Stimulated activated CD4-positive, alpha-beta T cell treated with anti-CD3 and anti-CD28 coated beads, Interleukin-1b, Interleukin-23, amount 100 ng/mL, for 4 hours (primary cell): ENCODE data around the gene GNA14.
"Not testable (repeated sequence)": the region's sequence is repeated elsewhere in the genome, so short reads cannot be mapped to it uniquely, and the experiment has no call there.

ENCODE experiments used
- DNase-seq, 2 donors: peaks; one replicate each; pipeline ENCODE4 v3.0.0-alpha.2; 2020; ENCODE audit warnings: low read depth in 2 of 2

Gene GNA14

DNA sequence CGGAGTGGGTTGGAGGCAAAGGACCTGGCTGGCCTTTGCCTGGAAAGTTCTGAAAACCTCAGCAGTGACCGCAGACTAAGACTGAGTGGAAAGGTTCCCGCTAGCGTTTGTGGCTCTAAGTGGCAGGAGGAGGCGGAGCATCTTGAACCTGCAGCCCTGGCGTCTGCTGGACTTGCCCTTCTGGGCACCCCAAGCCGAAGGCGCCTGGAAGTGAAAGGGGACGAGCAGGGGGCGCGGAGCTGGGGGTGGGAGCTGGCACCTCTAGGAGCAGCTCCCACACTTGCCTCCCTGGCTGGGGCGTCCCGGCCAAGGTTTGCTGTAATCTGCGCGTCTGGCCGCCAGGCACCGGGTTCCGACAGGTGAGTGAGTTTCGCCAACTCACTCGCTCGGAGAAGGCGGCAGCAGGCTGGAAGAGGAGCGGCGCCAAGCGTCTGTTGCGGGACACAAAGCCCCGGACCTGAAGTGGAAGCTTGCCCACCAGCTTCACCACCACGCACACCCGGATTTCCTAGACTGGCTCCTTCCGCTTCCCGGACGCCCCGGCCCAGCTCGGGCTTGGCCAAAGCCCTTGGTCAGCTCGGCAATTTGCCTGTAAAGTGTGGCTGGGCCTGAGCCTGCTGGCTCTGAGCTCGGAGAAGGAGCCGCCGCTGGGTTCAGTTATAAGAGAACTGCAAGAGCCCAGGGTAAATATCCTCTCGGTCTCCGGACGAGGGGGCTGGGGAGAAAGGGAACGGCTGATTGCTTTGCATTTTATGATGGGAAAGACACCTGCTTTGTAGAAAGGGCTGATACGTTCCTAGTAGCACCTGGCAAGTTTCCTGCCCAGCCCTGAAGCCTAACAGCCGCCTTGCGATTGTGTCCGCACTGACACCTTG is at the start of gene GNA14:
Gene GNA14, minus strand, starts transcription at position 89 of the 875 bp plus-strand sequence. CDS start 529 bp downstream, outside the sequence.
- DNase-seq = no peak

GRCh38 chr9:77697238-77697984 is 49.3 kb upstream of the GNA14 start:
- no peak for DNase-seq

DNA sequence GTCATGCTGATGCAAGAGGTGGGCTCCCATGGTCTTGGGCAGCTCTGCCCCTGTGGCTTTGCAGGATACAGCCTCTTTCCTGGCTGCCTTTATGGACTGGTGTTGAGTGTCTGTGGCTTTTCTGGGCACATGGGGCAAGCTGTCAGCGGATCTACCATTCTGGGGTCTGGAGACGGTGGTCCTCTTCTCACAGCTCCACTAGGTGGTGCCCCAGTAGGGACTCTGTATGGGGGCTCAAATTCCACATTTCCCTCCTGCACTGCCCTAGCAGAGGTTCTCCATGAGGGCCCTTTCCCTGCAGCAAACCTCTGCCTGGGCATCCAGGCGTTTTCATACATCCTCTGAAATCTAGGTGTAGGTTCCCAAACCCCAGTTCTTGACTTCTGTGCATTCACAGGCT is 42.6 kb upstream of the GNA14 start:
- not testable (repeated sequence) for DNase-seq

DNA sequence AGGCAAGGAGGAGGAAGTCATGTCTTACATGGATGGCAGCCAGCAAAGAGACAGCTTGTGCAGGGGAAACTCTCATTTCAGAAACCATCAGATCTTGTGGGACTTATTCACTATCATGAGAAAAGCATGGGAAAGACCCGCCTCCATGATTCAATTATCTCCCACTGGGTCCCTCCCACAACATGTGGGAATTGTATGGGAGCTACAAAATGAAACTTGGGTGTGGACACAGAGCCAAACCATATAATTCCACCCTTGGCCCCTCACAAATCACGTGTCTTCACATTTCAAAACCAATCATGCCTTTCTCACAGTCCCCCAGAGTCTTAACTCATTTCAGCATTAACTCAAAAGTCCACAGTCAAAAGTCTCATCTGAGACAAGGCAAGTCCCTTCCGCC is 42.0 kb upstream of the GNA14 start:
- DNase-seq = not testable (repeated sequence)

DNA sequence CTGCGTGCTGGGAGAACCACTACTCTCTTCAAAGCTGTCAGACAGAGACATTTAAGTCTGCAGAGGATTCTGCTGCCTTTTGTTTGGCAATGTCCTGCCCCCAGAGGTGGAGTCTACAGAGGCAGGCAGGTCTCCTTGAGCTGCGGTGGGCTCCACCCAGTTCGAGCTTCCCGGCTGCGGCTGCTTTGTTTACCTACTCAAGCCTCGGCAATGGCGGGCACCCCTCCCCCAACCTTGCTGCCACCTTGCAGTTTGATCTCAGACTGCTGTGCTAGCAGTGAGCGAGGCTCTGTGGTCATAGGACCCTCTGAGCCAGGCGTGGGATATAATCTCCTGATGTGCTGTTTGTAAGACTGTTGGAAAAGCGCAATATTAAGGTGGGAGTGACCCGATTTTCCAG is 39.6 kb upstream of the GNA14 start:
- DNase-seq = not testable (repeated sequence)

- DNase-seq = no peak
These were observed 32.5 kb upstream of the GNA14 start for GRCh38 chr9:77680581-77680980.

GRCh38 chr9:77679661-77680368 is 31.7 kb upstream of the GNA14 start:
- DNase-seq = no peak

DNA sequence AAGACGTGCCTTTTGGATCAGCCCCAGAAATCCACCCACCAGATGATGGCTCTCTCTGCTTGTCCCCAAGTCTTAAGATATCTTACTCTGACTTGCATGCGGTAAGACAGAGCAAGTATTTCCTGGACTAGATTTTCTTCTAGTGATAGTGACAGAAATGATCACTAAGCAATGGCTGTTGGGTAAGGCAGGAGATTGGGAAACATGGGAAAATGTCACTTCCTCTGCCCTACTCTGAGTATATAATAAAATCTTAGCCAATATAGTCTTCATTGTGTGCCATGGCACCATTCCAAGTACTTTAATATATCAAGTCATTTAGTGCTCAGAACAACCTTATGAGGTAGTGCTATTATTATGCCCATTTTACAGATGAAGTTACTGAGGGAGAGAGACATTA is 31.0 kb upstream of the GNA14 start:
- no peak for DNase-seq

- DNase-seq = no peak
These were observed 29.9 kb upstream of the GNA14 start for GRCh38 chr9:77677957-77678535.

DNA sequence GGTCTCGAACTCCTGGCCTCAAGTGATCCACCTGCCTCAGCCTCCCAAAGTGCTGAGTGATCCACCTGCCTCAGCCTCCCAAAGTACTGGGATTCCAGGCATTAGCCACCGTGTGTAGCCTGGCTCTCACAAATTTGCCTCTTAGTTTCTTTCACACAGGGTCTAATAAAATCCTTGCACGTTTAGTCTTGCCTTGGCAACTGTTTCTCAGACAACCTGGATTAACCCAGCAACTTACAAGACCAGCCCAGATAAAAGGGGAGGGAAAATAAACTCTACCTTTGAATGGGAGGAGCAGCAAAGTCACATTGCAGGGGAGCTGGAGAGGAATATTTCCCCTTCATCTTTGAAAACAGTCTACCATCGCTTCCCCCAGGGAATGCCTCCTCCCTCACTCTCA is 29.3 kb upstream of the GNA14 start:
- DNase-seq = no peak

GRCh38 chr9:77673941-77674791 is 26.0 kb upstream of the GNA14 start:
- no peak for DNase-seq

- DNase-seq = no peak
These were observed 24.1 kb upstream of the GNA14 start for GRCh38 chr9:77672183-77672582.

DNA sequence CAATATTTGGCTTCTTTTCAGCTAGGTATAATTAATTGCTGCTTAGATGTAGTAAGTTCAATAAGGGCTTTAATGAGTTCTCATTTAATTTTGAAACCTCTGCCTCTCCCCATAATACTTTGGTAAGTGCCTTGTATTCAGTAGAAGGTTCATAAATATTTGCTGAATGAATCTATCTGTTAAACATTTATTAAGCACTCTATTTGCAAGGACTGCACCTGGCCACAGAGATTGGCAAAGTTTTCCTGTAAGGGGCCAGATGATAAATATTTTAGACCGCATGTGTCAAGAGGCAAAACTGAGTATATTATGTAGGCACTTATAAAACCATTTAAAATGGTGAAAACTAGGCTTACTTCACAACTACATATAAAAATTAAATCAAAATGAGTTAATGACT is 19.0 kb upstream of the GNA14 start:
- DNase-seq = no peak

GRCh38 chr9:77663754-77664153 is 15.6 kb upstream of the GNA14 start:
- no peak for DNase-seq

- DNase-seq = no peak
These were observed 13.5 kb upstream of the GNA14 start for GRCh38 chr9:77661566-77662085.

GRCh38 chr9:77659926-77660325 is 11.8 kb upstream of the GNA14 start:
- DNase-seq = no peak

DNA sequence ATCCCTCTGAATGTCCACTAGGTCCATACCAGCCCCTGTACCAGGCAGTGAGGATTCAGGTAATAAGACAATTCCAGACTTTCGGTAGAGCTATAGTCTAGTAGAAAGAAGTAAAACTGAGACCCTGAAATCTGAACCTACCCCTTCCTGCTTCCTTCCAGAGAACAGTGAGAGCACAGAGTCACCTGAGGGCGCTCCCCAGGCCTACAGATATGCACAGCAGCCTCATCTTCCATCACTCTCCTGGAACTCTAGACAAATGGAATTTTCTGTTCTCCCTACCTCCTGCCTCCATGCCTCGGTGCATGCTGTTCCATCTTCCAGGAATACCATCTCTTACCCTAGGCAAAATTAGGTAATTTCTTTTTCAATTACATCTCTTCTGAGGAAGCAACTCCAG is 3.1 kb upstream of the GNA14 start:
- DNase-seq = no peak

DNA sequence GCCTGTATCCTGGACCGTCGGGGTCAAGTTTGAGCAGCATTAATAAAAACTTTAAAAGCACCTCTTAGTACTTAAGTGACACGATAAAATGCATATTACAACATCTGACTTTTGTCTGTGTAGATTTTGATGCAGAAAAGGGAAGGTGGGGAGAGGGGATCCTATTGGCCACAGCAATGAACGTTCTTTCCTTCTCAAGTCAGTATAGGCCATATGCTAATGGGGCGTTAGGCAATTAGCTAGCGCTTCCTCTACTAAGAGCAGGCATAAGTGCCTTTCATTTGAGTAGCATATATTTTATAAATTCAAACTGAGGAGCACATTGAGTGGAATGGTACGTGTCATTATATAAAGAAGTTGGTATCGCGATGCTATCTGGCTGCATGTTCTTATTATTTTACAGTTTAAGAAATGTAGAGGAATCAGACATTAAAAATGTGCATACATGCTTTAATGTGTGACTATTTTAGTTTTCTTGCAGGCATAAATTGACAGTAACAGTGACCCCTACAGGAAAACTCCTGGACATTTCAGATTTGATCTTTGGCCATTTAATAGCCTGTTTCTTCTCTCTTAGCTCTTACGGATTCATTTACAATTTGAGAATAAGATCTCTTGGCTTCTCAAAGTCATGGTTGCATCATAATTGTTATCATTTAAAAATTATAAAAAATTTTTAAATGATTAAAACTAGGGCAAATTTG is 1.1 kb upstream of the GNA14 start:
- no peak for DNase-seq

DNA sequence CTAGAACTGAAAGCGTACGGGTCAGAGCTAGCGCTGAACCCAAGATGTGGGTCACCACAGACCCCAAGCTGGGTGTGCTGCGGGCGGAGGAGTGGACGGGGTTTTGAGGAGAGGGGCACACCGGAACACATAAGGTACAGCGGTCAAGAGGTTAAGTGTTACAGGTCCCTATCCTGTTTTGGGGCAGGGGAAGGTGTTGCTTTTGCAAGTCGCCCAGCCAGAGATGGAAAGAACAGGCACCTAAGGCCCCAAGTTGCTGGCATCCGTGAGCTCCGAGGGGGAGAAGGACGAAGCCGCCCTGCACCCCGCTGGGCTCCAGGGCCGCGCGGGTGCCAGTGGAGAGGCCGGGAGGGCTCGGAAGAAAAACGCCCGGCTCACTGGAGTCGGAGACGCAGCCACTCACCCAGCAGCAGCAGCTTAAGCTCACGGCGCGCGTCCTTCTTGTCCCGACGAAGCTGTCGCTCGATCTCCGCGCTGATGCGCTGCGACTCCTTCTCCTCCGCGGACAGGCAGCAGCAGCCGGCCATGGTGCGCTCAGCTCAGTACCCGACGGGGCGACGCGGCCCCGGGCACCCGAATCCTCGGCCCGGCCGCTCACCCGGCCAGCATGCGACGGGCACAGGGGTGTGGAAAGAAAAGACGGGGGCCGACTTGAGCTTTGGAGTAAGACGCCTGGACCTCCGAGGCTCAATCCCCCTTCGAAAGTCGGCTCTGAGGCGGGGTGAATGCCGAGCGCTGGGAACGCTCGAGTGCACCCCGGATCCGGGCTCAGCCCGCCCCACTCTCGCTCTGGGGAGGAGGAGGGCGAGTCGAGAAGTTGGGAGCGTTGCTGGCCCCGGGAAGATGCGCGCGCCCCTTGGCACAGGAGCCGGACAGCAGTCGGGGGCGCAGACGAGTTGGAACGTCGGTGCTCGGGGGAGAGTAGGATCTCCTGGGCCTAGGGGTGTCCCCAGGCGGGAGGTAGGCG is 572 bp downstream of the GNA14 start:
- DNase-seq = no peak
